Measurements from ENCODE around the gene ADAMTSL2. TPM values are rescaled to one million over a fixed set of nuclear protein-coding genes. Genes with fewer than 3 reads are reported as not detected.

ADAMTSL2 gene
- total and polyA plus RNA-seq, 2 donors (not counting 1 experiment from before 2014, with no cell fraction given) = under 0.01 to 0.09 TPM

- H4K20me1 ChIP-seq (ENCODE audit: control insufficient read depth, extremely low read depth, insufficient read depth, low read length) = no peaks in the 10 kb centered on the region
- no peaks in the 10 kb centered on the region for H3K27me3 ChIP-seq (ENCODE audit: control insufficient read depth, insufficient read depth, low read length)
- no peak overlapping the region for H3K9ac ChIP-seq (ENCODE audit: insufficient read depth, low read length)
- H3K36me3 ChIP-seq (ENCODE audit: control insufficient read depth, insufficient read depth, low read length) = no peaks in the 10 kb centered on the region
- H3K27ac ChIP-seq (ENCODE audit: insufficient read depth, low read length) = no peak overlapping the region
- TF ChIP-seq EZH2 (IDR thresholded peaks at IDR 0.05; ENCODE audit: low read length, missing control alignments) = no peak
- H3K4me1 ChIP-seq (ENCODE audit: control insufficient read depth, extremely low read depth, insufficient read depth, low read length) = no peaks in the 10 kb centered on the region
- no peak overlapping the region for H2AFZ ChIP-seq (ENCODE audit: low read length)
- H3K4me3 ChIP-seq (replicated peaks in 1 of 4; ENCODE audit: control extremely low read depth in 1 of 4, insufficient read depth in 1 of 4, low read depth in 3 of 4, low read length in 4 of 4) = no peak overlapping the region
- H3K79me2 ChIP-seq (ENCODE audit: control insufficient read depth, insufficient read depth, low read length) = no peaks in the 10 kb centered on the region
- no peaks in the 10 kb centered on the region for H3K9me3 ChIP-seq (ENCODE audit: control insufficient read depth, insufficient read depth, low read depth, low read length)
- DNase-seq (ENCODE audit: low read depth in 2 of 2) = no peak
- no peak overlapping the region for H3K4me2 ChIP-seq (ENCODE audit: extremely low read depth, insufficient read depth, low read length)
These were observed 59.2 kb downstream of the ADAMTSL2 start for GRCh38 chr9:133593587-133594253.

GRCh38 chr9:133594310-133594709 lies 59.8 kb downstream of the ADAMTSL2 start:
- H3K79me2 ChIP-seq (ENCODE audit: control insufficient read depth, insufficient read depth, low read length) = no peaks in the 10 kb centered on the region
- no peak overlapping the region for H3K4me2 ChIP-seq (ENCODE audit: extremely low read depth, insufficient read depth, low read length)
- no peaks in the 10 kb centered on the region for H4K20me1 ChIP-seq (ENCODE audit: control insufficient read depth, extremely low read depth, insufficient read depth, low read length)
- no peak overlapping the region for H2AFZ ChIP-seq (ENCODE audit: low read length)
- H3K27ac ChIP-seq (ENCODE audit: insufficient read depth, low read length) = no peak overlapping the region
- no peaks in the 10 kb centered on the region for H3K4me1 ChIP-seq (ENCODE audit: control insufficient read depth, extremely low read depth, insufficient read depth, low read length)
- H3K36me3 ChIP-seq (ENCODE audit: control insufficient read depth, insufficient read depth, low read length) = no peaks in the 10 kb centered on the region
- no peaks in the 10 kb centered on the region for H3K9me3 ChIP-seq (ENCODE audit: control insufficient read depth, insufficient read depth, low read depth, low read length)
- TF ChIP-seq CTCF (conservative IDR thresholded peaks at IDR 0.05 in 1 of 2, IDR thresholded peaks at IDR 0.05 in 1 of 2; ENCODE audit: low read depth in 1 of 2, low read length in 2 of 2) = no peak
- no peak for TF ChIP-seq EZH2 (IDR thresholded peaks at IDR 0.05; ENCODE audit: low read length, missing control alignments)
- DNase-seq (ENCODE audit: low read depth in 2 of 2) = no peak
- no peaks in the 10 kb centered on the region for H3K27me3 ChIP-seq (ENCODE audit: control insufficient read depth, insufficient read depth, low read length)
- no peak overlapping the region for H3K9ac ChIP-seq (ENCODE audit: insufficient read depth, low read length)
- no peak overlapping the region for H3K4me3 ChIP-seq (replicated peaks in 1 of 4; ENCODE audit: control extremely low read depth in 1 of 4, insufficient read depth in 1 of 4, low read depth in 3 of 4, low read length in 4 of 4)

GRCh38 chr9:133595910-133596309 lies 61.4 kb downstream of the ADAMTSL2 start:
- Histone ChIP-seq H3K27ac (ENCODE audit: insufficient read depth, low read length) (no peak overlapping the region), H4K20me1 (ENCODE audit: control insufficient read depth, extremely low read depth, insufficient read depth, low read length) (no peaks in the 10 kb centered on the region), H3K9me3 (ENCODE audit: control insufficient read depth, insufficient read depth, low read depth, low read length) (no peaks in the 10 kb centered on the region), H3K4me1 (ENCODE audit: control insufficient read depth, extremely low read depth, insufficient read depth, low read length) (no peaks in the 10 kb centered on the region), H2AFZ (ENCODE audit: low read length) (no peak overlapping the region), H3K27me3 (ENCODE audit: control insufficient read depth, insufficient read depth, low read length) (no peaks in the 10 kb centered on the region), H3K36me3 (ENCODE audit: control insufficient read depth, insufficient read depth, low read length) (no peaks in the 10 kb centered on the region), H3K4me3 (replicated peaks in 1 of 4; ENCODE audit: control extremely low read depth in 1 of 4, insufficient read depth in 1 of 4, low read depth in 3 of 4, low read length in 4 of 4) (no peak overlapping the region), H3K9ac (ENCODE audit: insufficient read depth, low read length) (no peak overlapping the region), H3K4me2 (ENCODE audit: extremely low read depth, insufficient read depth, low read length) (no peak overlapping the region), H3K79me2 (ENCODE audit: control insufficient read depth, insufficient read depth, low read length) (no peaks in the 10 kb centered on the region)
- DNase-seq (ENCODE audit: low read depth in 2 of 2) = no peak
- TF ChIP-seq CTCF (conservative IDR thresholded peaks at IDR 0.05 in 1 of 2, IDR thresholded peaks at IDR 0.05 in 1 of 2; ENCODE audit: low read depth in 1 of 2, low read length in 2 of 2) (no peak), EZH2 (IDR thresholded peaks at IDR 0.05; ENCODE audit: low read length, missing control alignments) (no peak)
